ENCODE measurements around the gene LGALS14.

DNA sequence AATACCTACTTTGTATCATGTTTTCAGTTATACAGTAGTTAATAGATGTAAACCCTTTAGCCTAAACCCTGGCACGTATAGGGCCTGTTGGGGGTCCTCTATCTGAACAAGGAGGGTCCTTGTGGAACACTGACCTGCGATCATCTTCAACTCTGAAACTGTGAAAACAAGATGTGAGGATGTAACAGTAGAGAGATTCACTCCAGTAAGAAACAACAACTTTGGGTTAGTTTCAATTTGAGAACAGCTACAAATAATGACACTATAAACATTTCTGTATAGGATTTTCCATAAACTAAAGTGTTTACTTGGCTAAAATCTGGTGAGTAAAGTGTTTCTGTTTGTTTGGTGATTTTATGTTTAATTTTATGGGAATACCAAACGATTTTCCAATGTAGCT is 31.4 kb downstream of the LGALS14 start:
- TF ChIP-seq, protein P1, sequence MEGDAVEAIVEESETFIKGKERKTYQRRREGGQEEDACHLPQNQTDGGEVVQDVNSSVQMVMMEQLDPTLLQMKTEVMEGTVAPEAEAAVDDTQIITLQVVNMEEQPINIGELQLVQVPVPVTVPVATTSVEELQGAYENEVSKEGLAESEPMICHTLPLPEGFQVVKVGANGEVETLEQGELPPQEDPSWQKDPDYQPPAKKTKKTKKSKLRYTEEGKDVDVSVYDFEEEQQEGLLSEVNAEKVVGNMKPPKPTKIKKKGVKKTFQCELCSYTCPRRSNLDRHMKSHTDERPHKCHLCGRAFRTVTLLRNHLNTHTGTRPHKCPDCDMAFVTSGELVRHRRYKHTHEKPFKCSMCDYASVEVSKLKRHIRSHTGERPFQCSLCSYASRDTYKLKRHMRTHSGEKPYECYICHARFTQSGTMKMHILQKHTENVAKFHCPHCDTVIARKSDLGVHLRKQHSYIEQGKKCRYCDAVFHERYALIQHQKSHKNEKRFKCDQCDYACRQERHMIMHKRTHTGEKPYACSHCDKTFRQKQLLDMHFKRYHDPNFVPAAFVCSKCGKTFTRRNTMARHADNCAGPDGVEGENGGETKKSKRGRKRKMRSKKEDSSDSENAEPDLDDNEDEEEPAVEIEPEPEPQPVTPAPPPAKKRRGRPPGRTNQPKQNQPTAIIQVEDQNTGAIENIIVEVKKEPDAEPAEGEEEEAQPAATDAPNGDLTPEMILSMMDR (conservative IDR thresholded peaks at IDR 0.05; ENCODE audit: low read depth, low read length): no peak
- no peak for TF ChIP-seq EZH2 (IDR thresholded peaks at IDR 0.05; ENCODE audit: low read length, unreplicated experiment)
- no peak for TF ChIP-seq EZH2phosphoT487 (IDR thresholded peaks at IDR 0.05; ENCODE audit: borderline replicate concordance, low read length)

Data from PC-3 (cell line).